ENCODE results near the gene RBM10. TPM values are rescaled to one million over a fixed set of nuclear protein-coding genes. Genes with fewer than 3 reads are reported as not detected.

RBM10 gene
- total and polyA plus RNA-seq, 2 donors (not counting 3 experiments of a cell fraction or from before 2014, with no cell fraction given): 37.3 to 51.5 TPM

DNA sequence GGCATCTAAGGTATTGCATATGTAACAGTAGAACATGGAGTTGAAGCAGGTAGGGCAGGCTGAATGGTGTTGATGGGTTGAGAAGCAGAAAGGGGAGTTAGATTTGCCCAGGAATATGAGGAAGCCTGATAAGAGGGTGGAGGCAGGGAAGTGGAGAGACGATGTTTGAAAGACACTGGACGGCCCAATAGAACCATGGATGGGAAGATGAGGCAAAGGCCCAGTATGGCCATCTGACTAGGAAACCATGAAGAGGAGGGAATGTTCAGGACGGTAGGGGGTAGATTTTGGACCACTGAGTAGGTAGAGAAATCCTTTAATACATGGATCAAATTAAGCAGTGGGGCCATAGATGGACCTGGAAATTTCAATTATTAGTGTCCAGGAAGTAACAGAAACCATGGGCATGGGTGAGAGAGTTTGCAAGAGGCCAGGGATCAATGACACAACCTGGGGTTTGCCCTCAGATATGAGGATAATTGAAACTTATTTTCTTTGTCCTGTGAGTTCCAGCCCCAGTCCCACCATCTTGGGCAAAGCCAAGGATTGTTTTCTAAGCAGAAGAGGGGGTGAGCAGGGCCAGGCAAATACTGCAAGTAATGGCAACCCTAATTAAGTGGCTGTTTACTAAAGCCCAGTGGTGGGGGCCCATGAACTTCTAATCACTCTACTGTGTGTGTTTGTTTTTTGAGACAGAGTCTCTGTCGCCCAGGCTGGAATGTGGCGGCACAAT lies 85.3 kb downstream of the RBM10 start:
- Histone ChIP-seq H3K4me1 (ENCODE audit: control insufficient read depth, extremely low read depth, insufficient read depth, low read length) (peaks cover 3% of the 10 kb centered on the region), H3K9me1 (replicated peaks; ENCODE audit: control insufficient read depth, extremely low read depth, insufficient read depth, low read length) (no peaks in the 10 kb centered on the region), H3K4me3 (replicated peaks in 1 of 3; ENCODE audit: insufficient read depth in 1 of 3, low read depth in 1 of 3, low read length in 3 of 3) (no peak overlapping the region), H3K36me3 (ENCODE audit: control insufficient read depth in 2 of 2, extremely low read depth in 1 of 2, insufficient read depth in 2 of 2, low read length in 2 of 2) (peaks cover 2 to 19% of the 10 kb centered on the region in 2 experiments), H3K27me3 (ENCODE audit: control insufficient read depth in 2 of 2, insufficient read depth in 2 of 2, low read length in 2 of 2) (no peaks in the 10 kb centered on the region), H3K27ac (ENCODE audit: insufficient read depth, low read depth, low read length) (no peak overlapping the region), H3K79me2 (ENCODE audit: control insufficient read depth, insufficient read depth, low read length) (peaks cover 5% of the 10 kb centered on the region), H3K4me2 (ENCODE audit: insufficient read depth, low read length) (no peak overlapping the region), H2AFZ (ENCODE audit: low read depth, low read length) (no peak overlapping the region), H4K20me1 (replicated peaks; ENCODE audit: control insufficient read depth, extremely low read depth, insufficient read depth, low read length) (no peaks in the 10 kb centered on the region), H3K9me3 (replicated peaks; ENCODE audit: control insufficient read depth, insufficient read depth, low read length) (no peaks in the 10 kb centered on the region), H3K9ac (replicated peaks; ENCODE audit: extremely low read depth, insufficient read depth, low read length) (no peak overlapping the region)
- POLR2A ChIA-PET: no interaction called here
- CTCF ChIA-PET: no interaction called here
- intact Hi-C loops (cut with micrococcal nuclease): loop anchor here (5.0 kb wide), 1 partner anchor 152 kb away; no protein-coding TSS in a partner anchor
- no peak for FAIRE-seq
- TF ChIP-seq POLR2AphosphoS5 (IDR thresholded peaks at IDR 0.05; ENCODE audit: insufficient read depth, low read depth, low read length) (no peak), MYC (IDR thresholded peaks at IDR 0.05; ENCODE audit: low read depth, low read length) (no peak), MAX (IDR thresholded peaks at IDR 0.05; ENCODE audit: insufficient read depth, insufficient read length) (no peak), CTCF (IDR thresholded peaks at IDR 0.05; ENCODE audit: extremely low read depth in 1 of 2, insufficient read depth in 1 of 2, low read depth in 1 of 2, low read length in 2 of 2) (no peak), GATA2 (IDR thresholded peaks at IDR 0.05; ENCODE audit: insufficient read depth, insufficient read length, low read depth, low read length) (no peak), FOS (IDR thresholded peaks at IDR 0.05; ENCODE audit: borderline replicate concordance, insufficient read depth, low read length) (no peak), JUN (IDR thresholded peaks at IDR 0.05; ENCODE audit: borderline replicate concordance, insufficient read depth, insufficient read length, low read depth) (no peak), EZH2 (IDR thresholded peaks at IDR 0.05; ENCODE audit: borderline replicate concordance, low read depth, low read length, severe bottlenecking) (no peak), POLR2A (IDR thresholded peaks at IDR 0.05; ENCODE audit: low read depth, low read length) (no peak)
- DNase-seq (ENCODE audit: low read depth, low spot score): no peak
- dilution Hi-C loops (cut with MboI; ENCODE audit: extremely low pct_ligation_motif_present, low sequenced_read_pairs): no loop called here
- BruUV-seq (replicated peaks): no TSS peak

All from endothelial cell of umbilical vein (primary cell).